Fibroblast of mammary gland (primary cell): ENCODE data around the gene AATK.

ENCODE experiments used
- DNase-seq: peaks from one replicate; pipeline ENCODE4 v3.0.0-alpha.2; 2010; ENCODE audit warnings: low read depth
- H3K4me3 ChIP-seq: 2 replicates; pipeline ENCODE4 v1.5.1; 2011; ENCODE audit warnings: low read depth, mild to moderate bottlenecking, low read length, moderate library complexity; ENCODE audit not compliant: control insufficient read depth
- CTCF ChIP-seq: conservative IDR thresholded peaks from 2 replicates; pipeline ENCODE4 v1.5.1; 2011; ENCODE audit warnings: low read depth, low read length, inconsistent platforms; ENCODE audit not compliant: control insufficient read depth, insufficient read depth

Gene AATK

GRCh38 chr17:81129289-81129688 lies 36.7 kb downstream of the AATK start:
- TF ChIP-seq CTCF: no peak
- H3K4me3 ChIP-seq: no peak overlapping the region

GRCh38 chr17:81128774-81129173 lies 37.2 kb downstream of the AATK start:
- DNase-seq: no peak
- no peak for TF ChIP-seq CTCF
- no peak overlapping the region for H3K4me3 ChIP-seq

More at GRCh38 chr17:81129289-81129688, 36.7 kb downstream of the AATK start:
- DNase-seq: no peak

DNA sequence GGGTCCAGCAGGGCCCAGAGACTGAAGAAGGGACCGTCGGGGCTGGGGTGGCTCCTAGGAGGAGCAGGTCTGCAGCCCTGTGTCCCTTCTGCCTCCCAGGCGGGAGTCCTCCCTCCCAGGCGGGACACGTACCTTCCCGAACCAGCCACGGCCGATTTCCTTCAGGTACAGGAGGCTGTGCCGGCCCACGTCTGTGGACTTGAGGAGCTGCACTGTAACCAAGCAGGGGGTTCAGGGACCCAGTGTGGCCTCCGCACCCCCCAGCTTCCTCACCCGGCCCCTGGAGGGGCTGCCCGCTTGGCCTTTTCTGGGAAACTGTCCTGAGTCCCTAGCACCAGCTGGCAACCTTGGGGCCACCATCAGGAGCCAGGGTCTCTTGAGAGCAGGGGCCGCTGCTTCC lies 37.7 kb downstream of the AATK start:
- DNase-seq: no peak
- no peak overlapping the region for H3K4me3 ChIP-seq
- no peak for TF ChIP-seq CTCF

GRCh38 chr17:81127526-81128177 lies 38.4 kb downstream of the AATK start:
- no peak for DNase-seq
- H3K4me3 ChIP-seq: no peak overlapping the region
- no peak for TF ChIP-seq CTCF

DNA sequence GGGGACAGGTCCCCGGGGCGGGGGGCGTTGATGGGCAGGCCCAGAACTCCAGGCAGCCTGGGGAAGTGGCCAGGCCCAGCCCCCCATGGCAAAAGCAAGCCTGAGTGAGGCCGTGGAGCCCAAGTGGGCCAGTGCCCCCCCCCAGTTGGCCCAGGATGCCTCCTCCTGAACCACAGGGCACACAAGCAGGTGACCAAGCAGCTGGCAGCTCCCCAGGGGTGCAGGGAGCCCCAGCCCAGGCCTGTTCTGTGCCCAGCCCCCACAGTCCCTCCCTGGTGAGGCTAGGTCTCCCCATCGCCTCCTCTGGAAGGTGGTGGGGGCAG lies 38.9 kb downstream of the AATK start:
- TF ChIP-seq CTCF: no peak
- no peak overlapping the region for H3K4me3 ChIP-seq
- no peak for DNase-seq

DNA sequence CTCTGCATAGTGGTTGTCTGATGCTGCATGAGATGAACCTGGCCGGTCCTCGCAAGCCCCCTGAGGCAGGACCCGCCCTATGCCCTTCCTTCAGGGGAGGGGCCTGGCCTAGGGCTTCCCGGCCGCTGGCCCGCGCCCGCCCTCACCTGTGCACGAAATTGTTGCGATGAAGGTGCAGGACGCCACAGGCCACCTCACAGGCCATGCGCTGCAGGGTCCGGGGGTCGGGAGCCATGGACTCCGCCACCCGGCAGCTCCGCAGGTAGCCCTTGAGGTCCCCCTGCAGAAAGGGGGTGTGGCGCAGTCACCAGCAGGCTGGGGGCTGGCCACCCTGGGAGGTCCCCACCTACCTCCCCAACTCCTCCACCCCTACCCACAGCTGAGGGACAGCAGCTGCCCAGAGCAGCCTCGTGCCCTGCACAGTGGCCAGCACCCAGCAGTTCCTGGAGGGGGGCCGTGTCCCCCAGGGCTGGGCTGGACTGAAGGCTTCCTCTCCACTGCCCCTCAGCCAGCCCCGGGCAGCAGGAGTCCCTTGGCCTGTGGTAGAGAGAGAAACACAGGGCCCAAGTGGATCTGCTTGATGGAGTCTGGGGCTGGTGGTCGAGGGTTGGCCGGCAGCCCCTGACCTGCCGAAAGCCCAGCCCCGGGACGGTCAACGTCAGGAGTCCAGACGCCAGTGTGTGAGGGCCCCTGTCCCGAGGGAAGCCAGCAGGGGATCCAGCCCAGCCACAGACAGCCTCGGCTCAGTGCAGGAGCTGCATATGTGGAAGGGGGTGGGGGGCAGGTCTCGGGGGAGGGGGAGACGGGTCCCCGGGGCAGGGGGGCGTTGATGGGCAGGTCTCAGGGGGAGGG lies 39.5 kb downstream of the AATK start:
- DNase-seq: no peak
- no peak for TF ChIP-seq CTCF
- H3K4me3 ChIP-seq: no peak overlapping the region

DNA sequence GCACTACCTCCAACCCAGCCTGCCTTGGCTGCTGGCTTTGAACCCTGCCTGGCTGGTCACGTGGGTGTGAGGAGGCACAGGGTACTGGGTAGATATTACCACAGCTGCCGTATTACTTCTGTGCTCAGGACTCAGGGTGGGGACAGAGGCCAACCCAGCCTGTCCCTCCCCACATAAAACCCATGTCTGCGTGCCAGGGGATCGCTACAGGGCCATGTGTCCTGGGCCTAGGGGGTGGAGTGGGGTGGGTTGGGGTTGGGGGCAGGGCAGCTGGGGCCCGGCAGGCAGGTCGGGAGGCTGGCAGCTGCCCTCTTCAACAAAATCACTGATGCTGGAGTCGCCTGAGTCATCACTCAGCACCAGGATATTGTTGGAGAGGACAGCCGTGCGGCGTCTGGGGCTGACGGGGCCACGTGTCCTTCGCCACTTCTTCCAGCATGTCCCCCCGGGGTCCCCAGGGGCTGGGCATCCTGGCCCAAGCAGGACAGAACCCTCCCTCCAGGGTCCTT lies 40.4 kb downstream of the AATK start:
- H3K4me3 ChIP-seq: no peak overlapping the region
- no peak for DNase-seq
- no peak for TF ChIP-seq CTCF
